Measurements from ENCODE around the gene WHRN.

DNA sequence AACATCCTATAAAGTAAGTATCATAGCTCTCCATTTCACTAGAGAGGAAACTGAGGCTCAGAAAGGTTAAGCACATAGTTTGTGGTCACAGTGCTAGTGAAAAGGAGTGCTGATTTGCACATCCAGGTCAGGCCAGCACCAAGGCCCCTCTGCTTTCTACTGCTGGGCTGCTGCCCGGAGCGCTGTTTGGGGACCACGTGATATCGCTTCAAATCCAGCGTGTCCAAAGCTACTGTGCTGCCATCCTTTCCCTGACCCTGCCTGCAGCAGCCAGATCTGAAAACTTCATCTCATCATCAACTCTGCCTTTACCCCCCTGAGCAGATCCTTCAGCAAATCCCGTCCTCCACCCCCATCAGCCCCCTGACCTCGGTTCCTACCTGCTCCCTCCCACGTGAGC is 76.8 kb downstream of the WHRN start:
- TF ChIP-seq POLR2AphosphoS5 (IDR thresholded peaks at IDR 0.05; ENCODE audit: borderline replicate concordance, low read depth, low read length) (no peak), EZH2 (IDR thresholded peaks at IDR 0.05) (no peak), FOXP2 (optimal IDR thresholded peaks at IDR 0.05; ENCODE audit: control extremely low read depth, extremely low read length, insufficient read depth) (no peak)

Measured in SK-N-MC (cell line).